HG03095 (cell line): ENCODE data around the gene RAC2.
A peak's percentile ranks its signal among the peaks of the same experiment; 100 is the strongest.
"Not testable (repeated sequence)": the region's sequence is repeated elsewhere in the genome, so short reads cannot be mapped to it uniquely, and the experiment has no call there.

ENCODE experiments used
- ATAC-seq: cut with Tn5 transposase; IDR thresholded peaks from one replicate; pipeline ENCODE4 v1.9.1; 2021; ENCODE audit warnings: moderate library complexity; ENCODE audit not compliant: unreplicated experiment

RAC2 gene

GRCh38 chr22:37206841-37207821, 36.9 kb downstream of the RAC2 start:
- no peak for ATAC-seq

- no peak for ATAC-seq
Measured at GRCh38 chr22:37206118-37206840, 37.8 kb downstream of the RAC2 start.

GRCh38 chr22:37205046-37205445, 39.0 kb downstream of the RAC2 start:
- ATAC-seq = no peak

GRCh38 chr22:37204045-37204655, 39.9 kb downstream of the RAC2 start:
- ATAC-seq = no peak

GRCh38 chr22:37203354-37204044, 40.6 kb downstream of the RAC2 start:
- no peak for ATAC-seq

GRCh38 chr22:37202716-37203115, 41.4 kb downstream of the RAC2 start:
- no peak for ATAC-seq

GRCh38 chr22:37202001-37202555, 42.0 kb downstream of the RAC2 start:
- ATAC-seq = no peak

- ATAC-seq = not testable (repeated sequence)
Measured at GRCh38 chr22:37201443-37201820, 42.6 kb downstream of the RAC2 start.

GRCh38 chr22:37199760-37200108, 44.3 kb downstream of the RAC2 start:
- peak; percentile 5 for ATAC-seq

GRCh38 chr22:37199103-37199759, 44.8 kb downstream of the RAC2 start:
- ATAC-seq = peak; percentile 77

- ATAC-seq = no peak
Measured at GRCh38 chr22:37198258-37199102, 45.6 kb downstream of the RAC2 start.

GRCh38 chr22:37197451-37198257, 46.4 kb downstream of the RAC2 start:
- no peak for ATAC-seq

GRCh38 chr22:37196539-37197450, 47.3 kb downstream of the RAC2 start:
- ATAC-seq = no peak

GRCh38 chr22:37195921-37196320, 48.1 kb downstream of the RAC2 start:
- ATAC-seq = no peak

- ATAC-seq = no peak
Measured at GRCh38 chr22:37194750-37195149, 49.3 kb downstream of the RAC2 start.

GRCh38 chr22:37193629-37194191, 50.4 kb downstream of the RAC2 start:
- ATAC-seq = no peak

- ATAC-seq = no peak
Measured at GRCh38 chr22:37192741-37193140, 51.3 kb downstream of the RAC2 start.
